H1 (cell line): ENCODE measurements around the gene VAV2. TPM values are rescaled to one million over a fixed set of nuclear protein-coding genes. Genes with fewer than 3 reads are reported as not detected.

Experiments
- BCL11A ChIP-seq, 2 experiments: IDR thresholded peaks; one replicate each; pipeline ENCODE4 v1.6.1; 2011; ENCODE audit warnings: low read depth in 2 of 2, low read length in 2 of 2, mild to moderate bottlenecking in 2 of 2
- CREB1 ChIP-seq: IDR thresholded peaks from 2 replicates; pipeline ENCODE4 v1.6.1; 2012; ENCODE audit warnings: inconsistent platforms
- EGR1 ChIP-seq: IDR thresholded peaks from 2 replicates; pipeline ENCODE4 v1.6.1; 2011; ENCODE audit warnings: low read depth, low read length, borderline replicate concordance
- EP300 ChIP-seq, 2 experiments: IDR thresholded peaks; 1 replicate in 1 of 2; 2 replicates in 1 of 2; pipeline ENCODE4 v1.6.1; 2011 to 2012; ENCODE audit warnings: low read depth in 2 of 2, low read length in 2 of 2, mild to moderate bottlenecking in 2 of 2, borderline replicate concordance in 1 of 2, inconsistent platforms in 1 of 2, moderate library complexity in 1 of 2
- KDM4A ChIP-seq: IDR thresholded peaks from one replicate; pipeline ENCODE4 v1.7.1; 2012; ENCODE audit warnings: low read depth, mild to moderate bottlenecking, moderate library complexity, low read length, inconsistent platforms; ENCODE audit not compliant: severe bottlenecking
- SP2 ChIP-seq: IDR thresholded peaks from 2 replicates; pipeline ENCODE4 v1.6.1; 2012; ENCODE audit warnings: mild to moderate bottlenecking, low read length, inconsistent platforms
- SUZ12 ChIP-seq: fragments of 200-600 bp; sonication (generic); IDR thresholded peaks from 2 replicates; pipeline ENCODE4 v1.6.1; 2012; ENCODE audit warnings: mild to moderate bottlenecking, inconsistent platforms, low read length, moderate library complexity, mixed read lengths
- polyA plus RNA-seq, 7 experiments: library from polyadenylated mRNA; depleted of rRNA in 3 of 7; stranded (reverse) in 5 of 7; unstranded in 2 of 7; fragments of >200 nt in 5 of 7; fragments of 200-250 nt in 2 of 7; gene quantifications; 1 replicate in 5 of 7; 2 replicates in 1 of 7; 4 replicates in 1 of 7; pipeline versions ENCODE4 v1.2.1 to v1.2.3, GENCODE V29; 2011 to 2013; ENCODE audit warnings: missing spikeins in 2 of 7, mixed read lengths in 2 of 7
- total RNA-seq: library from RNA; stranded (reverse); fragmentation: NEBNext Ultra II Directional; extraction: Animal tissue kit (Norgen Biotek cat#: 25700); gene quantifications from 2 replicates; pipeline ENCODE4 v1.2.1, GENCODE V29; 2021
- TF ChIP-seq, protein P1 (sequence below): fragments of 300-600 bp; sonication (generic); IDR thresholded peaks from 2 replicates; pipeline ENCODE4 v1.7.1; 2012; ENCODE audit warnings: low read length, moderate library complexity, mild to moderate bottlenecking, inconsistent platforms; ENCODE audit not compliant: insufficient replicate concordance
- TF ChIP-seq, protein P2 (sequence below), 3 experiments: IDR thresholded peaks; 1 replicate in 2 of 3; 2 replicates in 1 of 3; pipeline versions ENCODE4 v1.5.1 to v1.6.1; 2011; ENCODE audit warnings: low read length in 3 of 3, mild to moderate bottlenecking in 3 of 3, inconsistent platforms in 2 of 3, low read depth in 1 of 3, moderate library complexity in 1 of 3; ENCODE audit not compliant: insufficient read depth in 1 of 3; ENCODE audit errors: control extremely low read depth in 1 of 3

VAV2 gene
- total and polyA plus RNA-seq, 2 of the 8 experiments (the other 6 are each of a cell fraction or from before 2014, with no cell fraction given), result 13.6 to 37.6 TPM

DNA sequence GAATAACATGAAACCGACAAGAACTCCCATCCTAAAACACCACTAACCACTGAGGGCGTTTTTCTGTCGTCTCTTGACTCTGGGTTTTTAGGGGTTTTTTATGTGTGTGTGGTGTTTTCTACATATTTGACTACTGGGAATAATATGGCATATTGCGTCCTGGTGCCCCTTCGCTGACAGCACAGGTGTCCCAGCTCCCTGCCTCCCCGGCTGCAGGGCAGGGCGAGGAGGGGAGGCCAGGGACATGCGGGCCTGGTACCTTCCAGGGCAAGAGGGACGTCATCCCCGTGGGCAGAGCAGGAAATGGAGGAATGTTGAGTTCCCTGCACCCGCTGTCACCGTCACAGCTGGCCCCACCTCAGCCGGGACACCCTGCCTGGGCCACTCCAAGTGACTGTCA is 34.8 kb downstream of the VAV2 start (continued):
- TF ChIP-seq, protein P1, sequence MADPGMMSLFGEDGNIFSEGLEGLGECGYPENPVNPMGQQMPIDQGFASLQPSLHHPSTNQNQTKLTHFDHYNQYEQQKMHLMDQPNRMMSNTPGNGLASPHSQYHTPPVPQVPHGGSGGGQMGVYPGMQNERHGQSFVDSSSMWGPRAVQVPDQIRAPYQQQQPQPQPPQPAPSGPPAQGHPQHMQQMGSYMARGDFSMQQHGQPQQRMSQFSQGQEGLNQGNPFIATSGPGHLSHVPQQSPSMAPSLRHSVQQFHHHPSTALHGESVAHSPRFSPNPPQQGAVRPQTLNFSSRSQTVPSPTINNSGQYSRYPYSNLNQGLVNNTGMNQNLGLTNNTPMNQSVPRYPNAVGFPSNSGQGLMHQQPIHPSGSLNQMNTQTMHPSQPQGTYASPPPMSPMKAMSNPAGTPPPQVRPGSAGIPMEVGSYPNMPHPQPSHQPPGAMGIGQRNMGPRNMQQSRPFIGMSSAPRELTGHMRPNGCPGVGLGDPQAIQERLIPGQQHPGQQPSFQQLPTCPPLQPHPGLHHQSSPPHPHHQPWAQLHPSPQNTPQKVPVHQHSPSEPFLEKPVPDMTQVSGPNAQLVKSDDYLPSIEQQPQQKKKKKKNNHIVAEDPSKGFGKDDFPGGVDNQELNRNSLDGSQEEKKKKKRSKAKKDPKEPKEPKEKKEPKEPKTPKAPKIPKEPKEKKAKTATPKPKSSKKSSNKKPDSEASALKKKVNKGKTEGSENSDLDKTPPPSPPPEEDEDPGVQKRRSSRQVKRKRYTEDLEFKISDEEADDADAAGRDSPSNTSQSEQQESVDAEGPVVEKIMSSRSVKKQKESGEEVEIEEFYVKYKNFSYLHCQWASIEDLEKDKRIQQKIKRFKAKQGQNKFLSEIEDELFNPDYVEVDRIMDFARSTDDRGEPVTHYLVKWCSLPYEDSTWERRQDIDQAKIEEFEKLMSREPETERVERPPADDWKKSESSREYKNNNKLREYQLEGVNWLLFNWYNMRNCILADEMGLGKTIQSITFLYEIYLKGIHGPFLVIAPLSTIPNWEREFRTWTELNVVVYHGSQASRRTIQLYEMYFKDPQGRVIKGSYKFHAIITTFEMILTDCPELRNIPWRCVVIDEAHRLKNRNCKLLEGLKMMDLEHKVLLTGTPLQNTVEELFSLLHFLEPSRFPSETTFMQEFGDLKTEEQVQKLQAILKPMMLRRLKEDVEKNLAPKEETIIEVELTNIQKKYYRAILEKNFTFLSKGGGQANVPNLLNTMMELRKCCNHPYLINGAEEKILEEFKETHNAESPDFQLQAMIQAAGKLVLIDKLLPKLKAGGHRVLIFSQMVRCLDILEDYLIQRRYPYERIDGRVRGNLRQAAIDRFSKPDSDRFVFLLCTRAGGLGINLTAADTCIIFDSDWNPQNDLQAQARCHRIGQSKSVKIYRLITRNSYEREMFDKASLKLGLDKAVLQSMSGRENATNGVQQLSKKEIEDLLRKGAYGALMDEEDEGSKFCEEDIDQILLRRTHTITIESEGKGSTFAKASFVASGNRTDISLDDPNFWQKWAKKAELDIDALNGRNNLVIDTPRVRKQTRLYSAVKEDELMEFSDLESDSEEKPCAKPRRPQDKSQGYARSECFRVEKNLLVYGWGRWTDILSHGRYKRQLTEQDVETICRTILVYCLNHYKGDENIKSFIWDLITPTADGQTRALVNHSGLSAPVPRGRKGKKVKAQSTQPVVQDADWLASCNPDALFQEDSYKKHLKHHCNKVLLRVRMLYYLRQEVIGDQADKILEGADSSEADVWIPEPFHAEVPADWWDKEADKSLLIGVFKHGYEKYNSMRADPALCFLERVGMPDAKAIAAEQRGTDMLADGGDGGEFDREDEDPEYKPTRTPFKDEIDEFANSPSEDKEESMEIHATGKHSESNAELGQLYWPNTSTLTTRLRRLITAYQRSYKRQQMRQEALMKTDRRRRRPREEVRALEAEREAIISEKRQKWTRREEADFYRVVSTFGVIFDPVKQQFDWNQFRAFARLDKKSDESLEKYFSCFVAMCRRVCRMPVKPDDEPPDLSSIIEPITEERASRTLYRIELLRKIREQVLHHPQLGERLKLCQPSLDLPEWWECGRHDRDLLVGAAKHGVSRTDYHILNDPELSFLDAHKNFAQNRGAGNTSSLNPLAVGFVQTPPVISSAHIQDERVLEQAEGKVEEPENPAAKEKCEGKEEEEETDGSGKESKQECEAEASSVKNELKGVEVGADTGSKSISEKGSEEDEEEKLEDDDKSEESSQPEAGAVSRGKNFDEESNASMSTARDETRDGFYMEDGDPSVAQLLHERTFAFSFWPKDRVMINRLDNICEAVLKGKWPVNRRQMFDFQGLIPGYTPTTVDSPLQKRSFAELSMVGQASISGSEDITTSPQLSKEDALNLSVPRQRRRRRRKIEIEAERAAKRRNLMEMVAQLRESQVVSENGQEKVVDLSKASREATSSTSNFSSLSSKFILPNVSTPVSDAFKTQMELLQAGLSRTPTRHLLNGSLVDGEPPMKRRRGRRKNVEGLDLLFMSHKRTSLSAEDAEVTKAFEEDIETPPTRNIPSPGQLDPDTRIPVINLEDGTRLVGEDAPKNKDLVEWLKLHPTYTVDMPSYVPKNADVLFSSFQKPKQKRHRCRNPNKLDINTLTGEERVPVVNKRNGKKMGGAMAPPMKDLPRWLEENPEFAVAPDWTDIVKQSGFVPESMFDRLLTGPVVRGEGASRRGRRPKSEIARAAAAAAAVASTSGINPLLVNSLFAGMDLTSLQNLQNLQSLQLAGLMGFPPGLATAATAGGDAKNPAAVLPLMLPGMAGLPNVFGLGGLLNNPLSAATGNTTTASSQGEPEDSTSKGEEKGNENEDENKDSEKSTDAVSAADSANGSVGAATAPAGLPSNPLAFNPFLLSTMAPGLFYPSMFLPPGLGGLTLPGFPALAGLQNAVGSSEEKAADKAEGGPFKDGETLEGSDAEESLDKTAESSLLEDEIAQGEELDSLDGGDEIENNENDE, result no peak
- TF ChIP-seq KDM4A (no peak), SP2 (no peak), EP300 (IDR thresholded peaks at IDR 0.05; ENCODE audit: borderline replicate concordance in 1 of 2, low read depth in 2 of 2, low read length in 2 of 2) (no peak), EGR1 (no peak), CREB1 (no peak), SUZ12 (no peak), BCL11A (IDR thresholded peaks at IDR 0.05; ENCODE audit: low read depth in 2 of 2, low read length in 2 of 2) (no peak)
- TF ChIP-seq, protein P2, sequence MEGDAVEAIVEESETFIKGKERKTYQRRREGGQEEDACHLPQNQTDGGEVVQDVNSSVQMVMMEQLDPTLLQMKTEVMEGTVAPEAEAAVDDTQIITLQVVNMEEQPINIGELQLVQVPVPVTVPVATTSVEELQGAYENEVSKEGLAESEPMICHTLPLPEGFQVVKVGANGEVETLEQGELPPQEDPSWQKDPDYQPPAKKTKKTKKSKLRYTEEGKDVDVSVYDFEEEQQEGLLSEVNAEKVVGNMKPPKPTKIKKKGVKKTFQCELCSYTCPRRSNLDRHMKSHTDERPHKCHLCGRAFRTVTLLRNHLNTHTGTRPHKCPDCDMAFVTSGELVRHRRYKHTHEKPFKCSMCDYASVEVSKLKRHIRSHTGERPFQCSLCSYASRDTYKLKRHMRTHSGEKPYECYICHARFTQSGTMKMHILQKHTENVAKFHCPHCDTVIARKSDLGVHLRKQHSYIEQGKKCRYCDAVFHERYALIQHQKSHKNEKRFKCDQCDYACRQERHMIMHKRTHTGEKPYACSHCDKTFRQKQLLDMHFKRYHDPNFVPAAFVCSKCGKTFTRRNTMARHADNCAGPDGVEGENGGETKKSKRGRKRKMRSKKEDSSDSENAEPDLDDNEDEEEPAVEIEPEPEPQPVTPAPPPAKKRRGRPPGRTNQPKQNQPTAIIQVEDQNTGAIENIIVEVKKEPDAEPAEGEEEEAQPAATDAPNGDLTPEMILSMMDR (IDR thresholded peaks at IDR 0.05; ENCODE audit: control extremely low read depth in 1 of 3, insufficient read depth in 1 of 3, low read depth in 1 of 3, low read length in 3 of 3), result no peak
